Suprapubic skin (tissue), 3 donors: ENCODE measurements around the gene CUEDC1.

Experiments used
- CTCF ChIP-seq, 2 donors: fragments of 200-600 bp in 1 of 2; fragments of 450-650 bp in 1 of 2; sonication (generic) in 1 of 2; IDR thresholded peaks; one replicate each; pipeline ENCODE4 v1.5.1; 2016 to 2019; ENCODE audit warnings: antibody characterized with exemption in 2 of 2, mild to moderate bottlenecking in 1 of 2, moderate library complexity in 1 of 2
- POLR2A ChIP-seq, 2 donors: fragments of 450-650 bp; IDR thresholded peaks; one replicate each; pipeline ENCODE4 v1.6.1; 2017; ENCODE audit warnings: antibody characterized with exemption in 2 of 2, mild to moderate bottlenecking in 2 of 2, moderate library complexity in 2 of 2

DNA sequence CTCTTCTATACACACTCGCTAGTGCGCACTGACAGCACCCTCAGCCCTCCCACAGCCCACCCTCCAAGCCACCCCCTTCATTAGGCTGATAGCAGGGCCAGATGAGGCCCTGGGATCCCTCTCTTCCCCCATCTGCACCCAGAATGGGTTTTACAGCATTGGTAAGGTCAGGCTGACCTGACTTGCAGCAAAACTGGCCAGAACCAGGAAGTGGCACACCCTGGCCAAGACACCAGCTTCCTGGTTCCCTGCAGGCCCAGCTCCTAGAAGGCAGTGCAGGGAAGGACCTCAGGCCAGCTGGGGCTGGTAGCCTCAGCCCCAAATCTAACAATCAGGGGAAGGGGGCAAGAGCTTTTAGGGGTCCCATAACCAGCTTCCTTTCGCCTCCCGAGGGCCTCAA, 55.4 kb downstream of the CUEDC1 start:
- TF ChIP-seq POLR2A (IDR thresholded peaks at IDR 0.05) (no peak), CTCF (IDR thresholded peaks at IDR 0.05) (no peak)
